Suppressor macrophage (primary cell): ENCODE results near the gene PECR.
"Not testable (repeated sequence)": the region's sequence is repeated elsewhere in the genome, so short reads cannot be mapped to it uniquely, and the experiment has no call there.

Experiments
- DNase-seq, 4 experiments: peaks; one replicate each; pipeline ENCODE4 v3.0.0-alpha.2; 2020 to 2022

Gene PECR

DNA sequence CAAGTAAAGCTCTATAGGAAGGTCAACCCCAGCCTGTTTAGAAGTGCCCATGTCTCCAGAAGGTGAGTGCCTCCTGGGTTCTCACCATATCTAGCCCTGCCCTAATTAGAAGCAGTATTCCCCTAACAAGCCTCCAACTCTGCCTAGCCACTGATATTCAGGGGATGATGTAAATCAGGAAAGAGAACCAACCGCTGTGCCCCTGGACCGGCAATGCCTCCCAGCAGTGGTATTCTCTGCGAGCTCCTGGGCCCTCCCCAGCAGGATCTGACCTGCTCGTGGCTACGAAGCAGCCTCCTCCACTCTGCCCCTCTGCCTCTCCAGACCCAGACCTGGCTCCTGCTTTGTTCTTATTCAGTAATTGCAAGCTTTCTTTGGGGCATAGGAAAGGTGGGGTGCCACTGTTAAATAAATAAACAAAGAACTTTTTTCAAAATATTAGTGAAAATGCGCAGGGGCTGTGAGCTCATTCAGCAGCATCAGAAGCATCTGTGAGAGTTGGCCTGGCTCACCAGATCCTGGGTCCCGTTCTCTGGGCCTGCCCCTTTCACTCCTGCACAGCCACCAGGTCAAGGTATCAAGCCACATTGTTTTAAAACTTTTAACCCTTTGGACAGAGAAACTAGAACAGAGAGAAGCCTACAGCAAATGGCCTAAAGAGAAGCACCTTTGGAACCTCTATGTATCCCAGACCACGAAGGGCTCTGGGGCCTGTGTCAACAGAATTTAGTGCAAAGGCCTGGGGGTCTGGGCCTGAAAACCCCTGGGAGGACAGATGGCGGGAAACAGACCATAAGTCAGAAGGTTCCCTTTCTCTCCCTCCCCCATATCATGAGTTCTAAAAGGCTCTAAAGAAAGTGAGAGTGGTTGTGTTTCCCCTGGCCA lies 80.2 kb downstream of the PECR start:
- DNase-seq, result peak in 3 of 4 experiments; percentile 33 to 46 (median 38)

DNA sequence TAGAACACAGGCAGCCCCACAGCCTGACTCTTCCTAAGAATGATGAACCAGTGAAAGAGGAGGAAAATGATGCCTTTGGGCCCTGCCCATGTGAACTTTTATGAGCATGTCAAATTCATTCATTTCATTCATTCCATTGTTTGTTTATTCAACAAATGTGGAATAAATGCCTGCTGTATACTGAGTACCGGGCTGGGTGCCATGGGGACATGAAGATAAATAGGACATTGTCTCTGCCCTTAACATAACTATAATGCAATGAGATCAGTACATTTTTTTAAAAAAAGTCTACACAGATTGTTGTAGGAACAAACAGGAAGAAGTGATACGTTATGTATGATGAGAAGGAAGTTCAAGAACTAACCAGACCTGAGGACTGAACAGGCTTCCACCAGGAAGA lies 83.0 kb downstream of the PECR start:
- DNase-seq, result no peak

DNA sequence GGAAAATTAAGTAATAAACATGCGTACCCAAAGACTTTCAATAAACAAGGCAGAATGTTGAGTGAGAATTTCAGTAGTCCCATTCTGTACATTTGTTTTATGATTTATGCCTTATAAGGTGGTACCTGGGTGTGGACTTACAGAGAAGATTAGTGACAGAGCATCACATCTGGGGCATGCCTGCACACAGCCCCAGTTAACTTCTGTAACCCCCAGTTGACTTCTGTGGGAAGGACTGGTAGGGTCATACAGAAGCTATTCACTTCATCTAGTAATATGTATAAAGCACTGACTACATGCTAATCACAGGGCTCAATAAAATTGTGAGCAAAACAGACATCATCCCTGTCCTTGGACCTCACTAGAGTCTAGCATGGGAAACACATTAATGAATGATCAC lies 84.4 kb downstream of the PECR start:
- DNase-seq, result no peak

DNA sequence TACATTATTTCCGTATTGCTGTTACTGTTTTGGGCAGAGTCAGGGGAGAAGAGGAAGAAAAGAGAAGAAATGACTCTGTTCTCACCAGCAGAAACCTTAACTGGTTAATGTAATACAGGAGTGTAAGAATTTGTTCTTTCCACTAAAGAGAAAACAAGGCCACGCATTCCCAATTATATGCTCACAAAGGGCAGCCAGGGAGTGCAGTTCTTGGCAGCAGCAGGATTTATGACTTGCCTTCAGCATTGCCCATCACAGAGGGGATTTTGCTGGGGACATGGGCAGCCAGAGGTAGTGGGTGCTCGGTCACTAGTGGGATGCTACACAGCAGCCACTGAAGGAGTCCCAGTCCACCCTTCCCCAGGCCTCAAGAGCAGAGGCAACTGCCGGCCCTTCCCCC lies 86.7 kb downstream of the PECR start:
- no peak for DNase-seq

DNA sequence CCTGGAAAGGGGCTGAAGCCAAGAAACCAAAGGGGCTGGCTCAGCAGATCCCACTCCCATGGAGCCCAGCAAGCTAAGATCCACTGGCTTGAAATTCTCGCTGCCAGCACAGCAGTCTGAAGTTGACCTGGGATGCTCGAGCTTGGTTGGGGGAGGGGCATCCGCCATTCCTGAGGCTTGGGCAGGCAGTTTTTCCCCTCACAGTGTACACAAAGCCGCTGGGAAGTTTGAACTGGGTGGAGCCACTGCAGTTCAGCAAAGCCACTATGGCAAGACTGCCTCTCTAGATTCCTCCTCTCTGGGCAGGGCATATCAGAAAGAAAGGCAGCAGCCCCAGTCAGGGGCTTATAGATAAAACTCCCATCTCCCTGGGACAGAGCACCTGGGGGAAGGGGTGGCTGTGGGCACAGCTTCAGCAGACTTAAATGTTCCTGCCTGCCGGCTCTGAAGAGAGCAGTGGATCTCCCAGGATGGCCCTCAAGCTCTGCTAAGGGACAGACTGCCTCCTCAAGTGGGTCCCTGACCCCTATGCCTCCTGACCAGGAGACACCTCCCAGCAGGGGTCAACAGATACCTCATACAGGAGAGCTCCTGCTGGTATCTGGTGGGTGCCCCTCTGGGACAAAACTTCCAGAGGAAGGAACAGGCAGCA lies 92.9 kb downstream of the PECR start:
- DNase-seq, result not testable (repeated sequence)
